K562 (cell line): ENCODE measurements around the gene TMEM144. TPM values are rescaled to one million over a fixed set of nuclear protein-coding genes. Genes with fewer than 3 reads are reported as not detected.

Source experiments
- ATF7 ChIP-seq: fragments of 450-650 bp; IDR thresholded peaks from 2 replicates; pipeline ENCODE4 v1.7.1; 2014; ENCODE audit warnings: mild to moderate bottlenecking, moderate library complexity
- CAMTA2 ChIP-seq: fragments of 250-450 bp; sonication (Bioruptor Pico); conservative IDR thresholded peaks from 2 replicates; pipeline ENCODE4 v1.5.1; 2022
- CHD2 ChIP-seq: IDR thresholded peaks from 2 replicates; pipeline ENCODE4 v1.6.1; 2011; ENCODE audit warnings: low read depth, low read length
- EGR1 ChIP-seq: fragments of 450-650 bp; conservative IDR thresholded peaks from 2 replicates; pipeline ENCODE4 v1.6.1; 2017; ENCODE audit warnings: mild to moderate bottlenecking
- ELF1 ChIP-seq: fragments of 200-800 bp; sonication (Bioruptor generic); IDR thresholded peaks from 2 replicates; pipeline ENCODE4 v1.6.1; 2016; ENCODE audit warnings: missing genetic modification characterization, missing compliant biosample characterization
- GABPB1 ChIP-seq: sonication (generic); formaldehyde crosslinking; IDR thresholded peaks from 2 replicates; pipeline ENCODE4 v1.8.0; 2022; ENCODE audit warnings: mild to moderate bottlenecking, missing genetic modification reagents
- HDAC2 ChIP-seq: fragments of 450-650 bp; IDR thresholded peaks from 2 replicates; pipeline ENCODE4 v1.6.1; 2016; ENCODE audit warnings: mild to moderate bottlenecking
- HMBOX1 ChIP-seq: sonication (generic); IDR thresholded peaks from 2 replicates; pipeline ENCODE4 v1.6.1; 2016
- HMGN3 ChIP-seq: IDR thresholded peaks from 2 replicates; pipeline ENCODE4 v1.6.1; 2011; ENCODE audit warnings: borderline replicate concordance, low read depth, mild to moderate bottlenecking, mixed read lengths, low read length; ENCODE audit not compliant: insufficient read length; ENCODE audit errors: extremely low read depth
- HOXB6 ChIP-seq: fragments of 250-450 bp; sonication (Bioruptor Pico); IDR thresholded peaks from 2 replicates; pipeline ENCODE4 v1.5.1; 2022; ENCODE audit warnings: mild to moderate bottlenecking, borderline replicate concordance
- IRF2 ChIP-seq: sonication (generic); formaldehyde crosslinking; IDR thresholded peaks from 2 replicates; pipeline ENCODE4 v1.8.1; 2022; ENCODE audit warnings: mild to moderate bottlenecking, missing genetic modification reagents
- LCOR ChIP-seq: sonication (generic); formaldehyde crosslinking; IDR thresholded peaks from 2 replicates; pipeline ENCODE4 v1.8.0; 2022; ENCODE audit warnings: mild to moderate bottlenecking, missing genetic modification reagents
- MAFK ChIP-seq: IDR thresholded peaks from 2 replicates; pipeline ENCODE4 v1.6.1; 2011; ENCODE audit warnings: low read length, improper control_type of control experiment
- MCM5 ChIP-seq: fragments of 450-650 bp; IDR thresholded peaks from 2 replicates; pipeline ENCODE4 v1.6.1; 2016; ENCODE audit warnings: low read depth
- MTA1 ChIP-seq: fragments of 450-650 bp; IDR thresholded peaks from 2 replicates; pipeline ENCODE4 v1.6.1; 2017; ENCODE audit warnings: borderline replicate concordance
- MYBL2 ChIP-seq, 2 experiments: fragments of 450-650 bp in 1 of 2; sonication (generic) in 1 of 2; formaldehyde crosslinking in 1 of 2; IDR thresholded peaks; 2 replicates each; pipeline versions ENCODE4 v1.6.1 to v1.8.1; 2017 to 2022; ENCODE audit warnings: borderline replicate concordance in 1 of 2, inconsistent platforms in 1 of 2, low read depth in 1 of 2, mild to moderate bottlenecking in 1 of 2, missing genetic modification reagents in 1 of 2, moderate library complexity in 1 of 2
- MYC ChIP-seq, 2 experiments: fragments of 250-450 bp in 1 of 2; sonication (Bioruptor Pico) in 1 of 2; IDR thresholded peaks; 2 replicates each; pipeline versions ENCODE4 v1.5.1 to v1.6.1; 2012 to 2021; ENCODE audit warnings: low read depth in 2 of 2, borderline replicate concordance in 1 of 2, improper control_type of control experiment in 1 of 2, low read length in 1 of 2, mild to moderate bottlenecking in 1 of 2, moderate library complexity in 1 of 2
- NCOR1 ChIP-seq: fragments of 450-650 bp; IDR thresholded peaks from 2 replicates; pipeline ENCODE4 v1.6.1; 2016; ENCODE audit warnings: mild to moderate bottlenecking, moderate library complexity
- RBFOX2 ChIP-seq: fragments of 200-400 bp; formaldehyde crosslinking; IDR thresholded peaks from 2 replicates; pipeline ENCODE4 v1.6.1; 2017; ENCODE audit warnings: low read depth, mild to moderate bottlenecking, low read length, moderate library complexity
- SMARCE1 ChIP-seq: fragments of 450-650 bp; IDR thresholded peaks from 2 replicates; pipeline ENCODE4 v1.7.1; 2016; ENCODE audit warnings: mild to moderate bottlenecking
- SMC3 ChIP-seq: conservative IDR thresholded peaks from 2 replicates; pipeline ENCODE4 v1.6.1; 2011; ENCODE audit warnings: low read depth, low read length, improper control_type of control experiment; ENCODE audit not compliant: insufficient read depth
- TFAM ChIP-seq: fragments of 250-450 bp; sonication (Bioruptor Pico); conservative IDR thresholded peaks from 2 replicates; pipeline ENCODE4 v1.5.0; 2021; ENCODE audit warnings: mild to moderate bottlenecking, moderate library complexity
- THRA ChIP-seq: fragments of 450-650 bp; IDR thresholded peaks from 2 replicates; pipeline ENCODE4 v1.6.1; 2017; ENCODE audit warnings: mild to moderate bottlenecking, moderate library complexity
- ZNF140 ChIP-seq: fragments of 250-450 bp; sonication (Bioruptor Pico); IDR thresholded peaks from 2 replicates; pipeline ENCODE4 v1.8.0; 2021; ENCODE audit warnings: moderate library complexity, mild to moderate bottlenecking, inconsistent platforms
- ZNF184 ChIP-seq: sonication (generic); formaldehyde crosslinking; IDR thresholded peaks from 2 replicates; pipeline ENCODE4 v1.5.0; 2020; ENCODE audit warnings: missing genetic modification reagents
- ZNF224 ChIP-seq: sonication (generic); formaldehyde crosslinking; IDR thresholded peaks from 2 replicates; pipeline ENCODE4 v1.8.0; 2022; ENCODE audit warnings: mild to moderate bottlenecking, missing genetic modification reagents
- ZNF583 ChIP-seq: fragments of 250-450 bp; sonication (Bioruptor Pico); IDR thresholded peaks from 2 replicates; pipeline ENCODE4 v1.4.0; 2020
- polyA plus RNA-seq, 8 experiments: library from polyadenylated mRNA; depleted of rRNA in 4 of 8; stranded (reverse) in 5 of 8; unstranded in 3 of 8; fragments of >200 nt; fragmentation: Nextera tagmentation in 2 of 8; fragmentation: Illumina TruSeq in 1 of 8; extraction: Ambion mirVana in 2 of 8; extraction: Trizol in 1 of 8; gene quantifications; 2 replicates each; pipeline versions ENCODE4 v1.2.1 to v1.2.3, GENCODE V29; 2011 to 2014; ENCODE audit warnings: inconsistent platforms in 1 of 8, missing spikeins in 1 of 8
- total RNA-seq, 7 experiments: library from RNA; depleted of rRNA in 6 of 7; stranded (reverse); fragments of >200 nt in 6 of 7; fragmentation: Illumina TruSeq in 2 of 7; extraction: Trizol in 2 of 7; gene quantifications; 2 replicates each; pipeline versions ENCODE4 v1.2.1 to v1.2.3, GENCODE V29; 2011 to 2021; ENCODE audit warnings: low replicate concordance in 1 of 7
- TF ChIP-seq, protein P1 (sequence below): sonication (generic); formaldehyde crosslinking; IDR thresholded peaks from 2 replicates; pipeline ENCODE4 v1.8.1; 2023; ENCODE audit warnings: mild to moderate bottlenecking, missing genetic modification reagents
- TF ChIP-seq, protein P2 (sequence below): sonication (generic); formaldehyde crosslinking; IDR thresholded peaks from 2 replicates; pipeline ENCODE4 v1.9.0; 2022; ENCODE audit warnings: mild to moderate bottlenecking, missing genetic modification reagents

Gene TMEM144
- total and polyA plus RNA-seq, 9 of the 15 experiments (the other 6 are each of a cell fraction or from before 2014, with no cell fraction given): 4.0 to 12.0 (median 6.1) TPM

DNA sequence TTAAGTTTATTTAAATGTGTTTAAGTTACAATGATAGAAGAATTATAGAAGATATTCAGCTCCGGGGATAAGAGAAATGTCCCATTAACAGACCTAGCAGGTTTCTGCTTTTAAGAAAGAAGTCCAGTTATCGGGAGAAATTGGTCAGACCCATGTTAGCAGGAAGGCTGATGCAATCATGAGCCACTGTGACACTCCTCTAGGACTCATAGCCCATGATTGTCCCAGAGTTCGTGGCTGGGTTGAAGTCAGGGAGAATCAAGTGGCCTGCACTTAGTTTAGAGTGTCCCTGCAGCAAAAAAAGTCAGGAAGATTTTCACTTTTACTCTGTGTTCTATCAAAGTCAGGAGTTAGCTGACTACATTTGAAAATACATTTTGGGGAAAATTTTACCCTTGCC is 72.0 kb downstream of the TMEM144 start (continued):
- TF ChIP-seq CHD2: no peak
- TF ChIP-seq EGR1: no peak
- TF ChIP-seq MTA1: no peak
- no peak for TF ChIP-seq ZNF224 (CRISPR knock-in tag)
- no peak for TF ChIP-seq SMC3
- no peak for TF ChIP-seq RBFOX2
- TF ChIP-seq TFAM (CRISPR knock-in tag): no peak
- TF ChIP-seq, protein P1, sequence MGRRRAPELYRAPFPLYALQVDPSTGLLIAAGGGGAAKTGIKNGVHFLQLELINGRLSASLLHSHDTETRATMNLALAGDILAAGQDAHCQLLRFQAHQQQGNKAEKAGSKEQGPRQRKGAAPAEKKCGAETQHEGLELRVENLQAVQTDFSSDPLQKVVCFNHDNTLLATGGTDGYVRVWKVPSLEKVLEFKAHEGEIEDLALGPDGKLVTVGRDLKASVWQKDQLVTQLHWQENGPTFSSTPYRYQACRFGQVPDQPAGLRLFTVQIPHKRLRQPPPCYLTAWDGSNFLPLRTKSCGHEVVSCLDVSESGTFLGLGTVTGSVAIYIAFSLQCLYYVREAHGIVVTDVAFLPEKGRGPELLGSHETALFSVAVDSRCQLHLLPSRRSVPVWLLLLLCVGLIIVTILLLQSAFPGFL (CRISPR knock-in tag): no peak
- no peak for TF ChIP-seq ELF1
- TF ChIP-seq CAMTA2 (CRISPR knock-in tag): no peak
- no peak for TF ChIP-seq GABPB1 (CRISPR knock-in tag)
- TF ChIP-seq HDAC2: no peak
- TF ChIP-seq HMBOX1: no peak
- no peak for TF ChIP-seq NCOR1
- TF ChIP-seq HOXB6 (CRISPR knock-in tag): no peak
- TF ChIP-seq ATF7: peak; percentile 43
- TF ChIP-seq MYBL2 (IDR thresholded peaks at IDR 0.05; ENCODE audit: low read depth): no peak
- TF ChIP-seq MYBL2 (CRISPR knock-in tag; IDR thresholded peaks at IDR 0.05; ENCODE audit: borderline replicate concordance): no peak
- TF ChIP-seq IRF2 (CRISPR knock-in tag): no peak
- TF ChIP-seq, protein P2, sequence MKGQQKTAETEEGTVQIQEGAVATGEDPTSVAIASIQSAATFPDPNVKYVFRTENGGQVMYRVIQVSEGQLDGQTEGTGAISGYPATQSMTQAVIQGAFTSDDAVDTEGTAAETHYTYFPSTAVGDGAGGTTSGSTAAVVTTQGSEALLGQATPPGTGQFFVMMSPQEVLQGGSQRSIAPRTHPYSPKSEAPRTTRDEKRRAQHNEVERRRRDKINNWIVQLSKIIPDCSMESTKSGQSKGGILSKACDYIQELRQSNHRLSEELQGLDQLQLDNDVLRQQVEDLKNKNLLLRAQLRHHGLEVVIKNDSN (CRISPR knock-in tag): no peak
- no peak for TF ChIP-seq HMGN3
- no peak for TF ChIP-seq THRA
- no peak for TF ChIP-seq ZNF140 (CRISPR knock-in tag)
- TF ChIP-seq LCOR (CRISPR knock-in tag): no peak
- no peak for TF ChIP-seq ZNF184
- no peak for TF ChIP-seq SMARCE1
- no peak for TF ChIP-seq MAFK
- 0 out of 2 replicates have a peak, but pooled peaks have one; percentile 61 for TF ChIP-seq ZNF583 (CRISPR knock-in tag)
- TF ChIP-seq MCM5: no peak
- peak; percentile 73 for TF ChIP-seq MYC (IDR thresholded peaks at IDR 0.05; ENCODE audit: low read depth, low read length)
- TF ChIP-seq MYC (CRISPR knock-in tag; IDR thresholded peaks at IDR 0.05; ENCODE audit: borderline replicate concordance, low read depth): no peak
